Suprapubic skin (tissue), 4 donors: Measurements from ENCODE around the gene IMP4. TPM values are rescaled to one million over a fixed set of nuclear protein-coding genes. Genes with fewer than 3 reads are reported as not detected.
"Not testable (repeated sequence)": the region's sequence is repeated elsewhere in the genome, so short reads cannot be mapped to it uniquely, and the experiment has no call there.

Experiments used
- DNase-seq, 2 donors: peaks; one replicate each; pipeline ENCODE4 v3.0.0-alpha.2; 2019; ENCODE audit warnings: low spot score in 2 of 2
- H3K27ac ChIP-seq: fragments of 200-600 bp; sonication (generic); one replicate; pipeline ENCODE4 v1.5.1; 2019
- H3K27me3 ChIP-seq: fragments of 200-600 bp; sonication (generic); one replicate; pipeline ENCODE4 v1.5.1; 2019
- H3K36me3 ChIP-seq: fragments of 200-600 bp; sonication (generic); one replicate; pipeline ENCODE4 v1.5.1; 2019
- H3K4me1 ChIP-seq: fragments of 200-600 bp; sonication (generic); one replicate; pipeline ENCODE4 v1.5.1; 2019
- H3K4me3 ChIP-seq: fragments of 200-600 bp; sonication (generic); one replicate; pipeline ENCODE4 v1.5.1; 2019; ENCODE audit warnings: mild to moderate bottlenecking
- H3K9me3 ChIP-seq: fragments of 200-600 bp; sonication (generic); one replicate; pipeline ENCODE4 v1.5.1; 2019
- EP300 ChIP-seq: sonication (generic); formaldehyde crosslinking; IDR thresholded peaks from one replicate; pipeline ENCODE4 v1.6.1; 2017; ENCODE audit warnings: antibody characterized with exemption
- POLR2A ChIP-seq, 2 donors: fragments of 450-650 bp; IDR thresholded peaks; one replicate each; pipeline ENCODE4 v1.6.1; 2017; ENCODE audit warnings: antibody characterized with exemption in 2 of 2, mild to moderate bottlenecking in 2 of 2, moderate library complexity in 2 of 2
- POLR2AphosphoS5 ChIP-seq, 3 donors: sonication (generic); formaldehyde crosslinking; IDR thresholded peaks; one replicate each; pipeline ENCODE4 v1.6.1; 2017; ENCODE audit warnings: antibody characterized with exemption in 3 of 3
- WGBS: methylation state at CpG from one replicate; pipeline ENCODE4 v1.1.5; 2018; 5-methylcytosine and 5-hydroxymethylcytosine counted together
- total RNA-seq, 4 donors: library from RNA; depleted of rRNA; stranded (reverse); fragments of >200 nt; gene quantifications; one replicate each; pipeline ENCODE4 v1.1.0, GENCODE V29; 2016
- TF ChIP-seq, protein P1 (sequence below), 2 donors: fragments of 200-600 bp in 1 of 2; fragments of 450-650 bp in 1 of 2; sonication (generic) in 1 of 2; IDR thresholded peaks; one replicate each; pipeline ENCODE4 v1.5.1; 2016 to 2019; ENCODE audit warnings: antibody characterized with exemption in 2 of 2, mild to moderate bottlenecking in 1 of 2, moderate library complexity in 1 of 2

Gene IMP4
- total RNA-seq, 4 donors from 2014 or later: 84.0 to 125 (median 98.8) TPM

GRCh38 chr2:130328710-130329109, 14.0 kb upstream of the IMP4 start:
- Histone ChIP-seq H3K36me3 (no peaks in the 10 kb centered on the region), H3K4me3 (no peak overlapping the region), H3K27ac (no peak overlapping the region), H3K4me1 (peaks cover 11% of the 10 kb centered on the region), H3K9me3 (no peaks in the 10 kb centered on the region), H3K27me3 (peaks cover 38% of the 10 kb centered on the region)
- TF ChIP-seq POLR2AphosphoS5 (IDR thresholded peaks at IDR 0.05) (no peak), POLR2A (IDR thresholded peaks at IDR 0.05) (no peak), EP300 (no peak)
- TF ChIP-seq, protein P1, sequence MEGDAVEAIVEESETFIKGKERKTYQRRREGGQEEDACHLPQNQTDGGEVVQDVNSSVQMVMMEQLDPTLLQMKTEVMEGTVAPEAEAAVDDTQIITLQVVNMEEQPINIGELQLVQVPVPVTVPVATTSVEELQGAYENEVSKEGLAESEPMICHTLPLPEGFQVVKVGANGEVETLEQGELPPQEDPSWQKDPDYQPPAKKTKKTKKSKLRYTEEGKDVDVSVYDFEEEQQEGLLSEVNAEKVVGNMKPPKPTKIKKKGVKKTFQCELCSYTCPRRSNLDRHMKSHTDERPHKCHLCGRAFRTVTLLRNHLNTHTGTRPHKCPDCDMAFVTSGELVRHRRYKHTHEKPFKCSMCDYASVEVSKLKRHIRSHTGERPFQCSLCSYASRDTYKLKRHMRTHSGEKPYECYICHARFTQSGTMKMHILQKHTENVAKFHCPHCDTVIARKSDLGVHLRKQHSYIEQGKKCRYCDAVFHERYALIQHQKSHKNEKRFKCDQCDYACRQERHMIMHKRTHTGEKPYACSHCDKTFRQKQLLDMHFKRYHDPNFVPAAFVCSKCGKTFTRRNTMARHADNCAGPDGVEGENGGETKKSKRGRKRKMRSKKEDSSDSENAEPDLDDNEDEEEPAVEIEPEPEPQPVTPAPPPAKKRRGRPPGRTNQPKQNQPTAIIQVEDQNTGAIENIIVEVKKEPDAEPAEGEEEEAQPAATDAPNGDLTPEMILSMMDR (IDR thresholded peaks at IDR 0.05): no peak
- 18% methylated on average over 2 of the region's 2 CpGs for WGBS
- DNase-seq: no peak

- H3K27me3 ChIP-seq: peaks cover 17% of the 10 kb centered on the region
- DNase-seq: peak in 1 of 2 donors; percentile 80
- peaks cover under 1% of the 10 kb centered on the region for H3K36me3 ChIP-seq
- H3K9me3 ChIP-seq: no peaks in the 10 kb centered on the region
- TF ChIP-seq, protein P1 (IDR thresholded peaks at IDR 0.05): peak; percentile 77 to 92
- TF ChIP-seq POLR2A (IDR thresholded peaks at IDR 0.05): no peak
- peaks cover 11% of the 10 kb centered on the region for H3K4me1 ChIP-seq
- H3K27ac ChIP-seq: no peak overlapping the region
- no peak overlapping the region for H3K4me3 ChIP-seq
- 20% methylated on average over 28 of the region's 29 CpGs for WGBS
These were observed 10.2 kb upstream of the IMP4 start for GRCh38 chr2:130332271-130333073.

DNA sequence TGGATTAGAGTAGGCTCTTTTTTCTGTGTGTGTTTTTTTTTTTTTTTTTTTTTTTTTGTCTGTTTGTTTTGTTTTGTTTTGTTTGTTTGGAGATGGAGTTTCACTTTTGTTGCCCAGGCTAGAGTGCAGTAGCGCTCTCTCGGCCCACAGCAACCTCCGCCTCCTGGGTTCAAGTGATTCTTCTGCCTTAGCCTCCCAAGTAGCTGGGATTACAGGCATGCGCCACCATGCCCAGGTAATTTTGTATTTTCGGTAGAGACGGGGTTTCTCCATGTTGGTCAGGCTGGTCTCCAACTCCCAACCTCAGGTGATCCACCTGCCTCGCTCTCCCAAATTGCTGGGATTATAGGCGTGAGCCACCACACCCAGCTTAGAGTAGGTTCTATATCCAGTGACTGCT, 9.4 kb upstream of the IMP4 start:
- H3K27ac ChIP-seq, H3K4me3 ChIP-seq, H3K36me3 ChIP-seq, DNase-seq, H3K9me3 ChIP-seq: not testable (repeated sequence)
- WGBS: 83% methylated on average over 8 of the region's 8 CpGs
- H3K4me1 ChIP-seq: peaks cover 11% of the 10 kb centered on the region
- peaks cover 11% of the 10 kb centered on the region for H3K27me3 ChIP-seq

DNA sequence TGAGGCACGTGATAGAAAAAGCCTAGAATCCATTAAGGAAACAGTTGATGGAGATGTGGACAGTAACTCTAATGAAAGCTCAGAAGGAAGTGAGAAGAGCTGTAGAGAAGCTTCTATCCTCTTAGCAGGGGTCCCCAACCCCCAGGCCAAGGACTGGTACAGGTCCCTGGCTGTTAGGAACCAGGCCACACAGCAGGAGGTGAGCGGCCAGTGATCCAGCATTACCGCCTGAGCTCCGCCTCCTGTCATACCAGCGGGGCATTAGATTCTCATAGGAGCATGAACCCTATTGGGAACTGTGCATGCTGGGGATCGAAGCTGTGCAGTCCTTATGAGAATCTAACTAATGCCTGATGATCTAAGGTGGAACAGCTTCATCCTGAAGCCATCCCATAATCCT, 8.7 kb upstream of the IMP4 start:
- Histone ChIP-seq H3K4me3 (no peak overlapping the region), H3K4me1 (peaks cover 8% of the 10 kb centered on the region), H3K27ac (no peak overlapping the region), H3K36me3 (peaks cover 14% of the 10 kb centered on the region), H3K9me3 (no peaks in the 10 kb centered on the region), H3K27me3 (peaks cover 11% of the 10 kb centered on the region)
- TF ChIP-seq POLR2AphosphoS5 (IDR thresholded peaks at IDR 0.05) (no peak), POLR2A (IDR thresholded peaks at IDR 0.05) (no peak)
- TF ChIP-seq, protein P1 (IDR thresholded peaks at IDR 0.05): no peak
- whole genome bisulfite sequencing: 63% methylated on average over 6 of the region's 6 CpGs
- no peak for DNase-seq

- Histone ChIP-seq H3K9me3 (no peaks in the 10 kb centered on the region), H3K4me1 (peaks cover 8% of the 10 kb centered on the region), H3K27ac (no peak overlapping the region), H3K27me3 (peaks cover 11% of the 10 kb centered on the region), H3K36me3 (peaks cover 24% of the 10 kb centered on the region), H3K4me3 (no peak overlapping the region)
- no peak for DNase-seq
- TF ChIP-seq EP300: no peak
- TF ChIP-seq, protein P1 (IDR thresholded peaks at IDR 0.05): no peak
- no peak for TF ChIP-seq POLR2A (IDR thresholded peaks at IDR 0.05)
- no peak for TF ChIP-seq POLR2AphosphoS5 (IDR thresholded peaks at IDR 0.05)
These were observed 7.5 kb upstream of the IMP4 start for GRCh38 chr2:130335226-130335625.
